Stimulated activated naive CD4-positive, alpha-beta T cell (primary cell): ENCODE results near the gene TSPAN14.
"Not testable (repeated sequence)": the region's sequence is repeated elsewhere in the genome, so short reads cannot be mapped to it uniquely, and the experiment has no call there.

Experiments
- DNase-seq, 6 experiments: peaks; one replicate each; lab custom pipeline; 2025; lab: John Stamatoyannopoulos, UW

Gene TSPAN14, protein sequence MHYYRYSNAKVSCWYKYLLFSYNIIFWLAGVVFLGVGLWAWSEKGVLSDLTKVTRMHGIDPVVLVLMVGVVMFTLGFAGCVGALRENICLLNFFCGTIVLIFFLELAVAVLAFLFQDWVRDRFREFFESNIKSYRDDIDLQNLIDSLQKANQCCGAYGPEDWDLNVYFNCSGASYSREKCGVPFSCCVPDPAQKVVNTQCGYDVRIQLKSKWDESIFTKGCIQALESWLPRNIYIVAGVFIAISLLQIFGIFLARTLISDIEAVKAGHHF

DNA sequence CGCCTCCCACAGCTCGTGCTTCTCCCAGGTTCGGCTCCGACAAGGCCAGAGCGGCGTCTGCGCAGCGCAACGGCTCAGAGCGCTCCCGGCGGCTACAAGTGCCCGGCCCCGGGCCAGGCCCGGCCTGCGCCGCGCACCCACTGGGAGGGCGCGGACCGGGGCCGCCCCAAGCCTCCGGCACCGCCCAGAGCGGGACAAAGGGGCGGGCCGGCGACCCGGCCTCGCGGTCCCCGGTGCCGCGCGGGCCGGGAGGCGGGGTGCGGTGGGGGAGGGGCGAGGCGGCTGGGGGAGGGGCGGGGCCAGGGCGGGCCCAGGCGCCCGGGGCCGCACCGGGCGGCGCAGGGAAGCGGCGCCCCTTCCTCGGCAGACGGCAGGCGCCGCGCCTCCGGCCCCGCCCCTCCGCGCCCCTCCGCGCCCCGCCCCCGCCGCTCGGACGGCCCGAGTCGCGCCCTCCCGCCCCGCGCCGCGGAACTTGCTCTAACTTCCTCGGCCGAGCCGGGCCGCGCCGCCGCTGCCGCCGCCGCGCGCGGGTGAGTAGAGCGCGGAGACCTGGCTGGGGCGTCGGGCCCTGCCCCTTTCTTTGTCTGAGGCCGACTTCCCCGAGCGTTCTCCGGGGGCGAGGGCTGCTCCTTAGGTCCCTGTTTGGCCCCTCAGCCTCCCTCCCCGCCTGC, at the start of gene TSPAN14:
Gene TSPAN14, plus strand, starts transcription at position 469 of the 671 bp plus-strand sequence. CDS start 34,924 bp downstream, outside the sequence.
- peak; percentile 43 to 74 (median 70) for DNase-seq

DNA sequence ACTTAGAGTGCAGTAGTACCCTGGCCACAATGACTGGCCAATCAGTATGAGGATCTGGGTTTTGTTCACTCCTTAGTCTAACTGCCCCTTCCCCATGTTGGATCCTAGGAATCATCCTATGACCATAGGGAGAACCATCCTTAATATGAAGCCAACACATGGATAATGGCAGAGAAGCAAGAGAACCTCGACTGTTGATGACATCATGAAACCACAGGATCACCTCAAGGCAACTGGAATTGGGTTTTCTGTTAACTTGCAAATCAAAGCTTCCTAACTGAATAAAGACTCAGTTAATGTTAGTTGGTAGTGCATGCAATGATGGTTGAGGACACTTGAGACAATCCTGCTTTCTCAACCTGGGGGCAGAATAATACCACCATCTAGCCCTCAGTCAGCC, 49.1 kb upstream of the TSPAN14 start:
- no peak for DNase-seq

DNA sequence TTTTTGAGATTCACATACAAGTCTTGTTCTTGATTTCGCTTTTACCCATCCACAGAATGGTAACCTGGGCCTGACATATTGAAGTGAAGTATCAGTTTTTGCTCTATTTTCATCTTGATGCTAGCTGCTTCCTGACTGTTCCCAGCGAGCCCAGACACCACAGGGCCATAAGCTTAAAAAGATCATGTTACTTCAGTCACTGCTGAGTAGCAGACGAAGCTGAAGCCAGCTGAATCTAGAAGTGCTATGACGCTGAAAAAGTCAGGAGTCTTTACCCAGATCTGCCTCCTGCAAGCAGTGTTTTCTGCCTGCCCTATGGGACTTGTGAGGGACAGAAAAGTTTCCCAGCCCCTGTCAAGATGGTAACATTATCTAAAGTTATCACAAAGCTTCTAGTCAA, 48.5 kb upstream of the TSPAN14 start:
- no peak for DNase-seq

DNA sequence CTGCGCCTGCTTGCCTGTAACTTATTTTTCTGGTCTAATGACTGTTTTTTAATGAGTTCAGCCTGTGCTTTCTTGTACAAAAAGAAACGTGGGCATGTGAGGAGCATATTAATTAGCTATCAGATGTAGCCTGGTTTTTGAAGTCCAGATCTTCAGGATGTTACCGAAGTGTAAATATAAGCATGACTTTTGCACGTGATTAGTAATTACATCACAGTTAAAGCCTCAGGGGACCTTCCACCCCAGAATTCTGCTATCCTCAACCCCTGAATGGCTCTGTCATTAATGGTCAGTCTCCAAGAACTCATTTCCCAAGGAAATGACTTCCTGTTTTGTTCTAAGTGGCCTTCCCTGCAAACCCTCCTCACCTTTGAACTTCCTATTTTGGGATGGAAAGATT, 47.9 kb upstream of the TSPAN14 start:
- DNase-seq = no peak

DNA sequence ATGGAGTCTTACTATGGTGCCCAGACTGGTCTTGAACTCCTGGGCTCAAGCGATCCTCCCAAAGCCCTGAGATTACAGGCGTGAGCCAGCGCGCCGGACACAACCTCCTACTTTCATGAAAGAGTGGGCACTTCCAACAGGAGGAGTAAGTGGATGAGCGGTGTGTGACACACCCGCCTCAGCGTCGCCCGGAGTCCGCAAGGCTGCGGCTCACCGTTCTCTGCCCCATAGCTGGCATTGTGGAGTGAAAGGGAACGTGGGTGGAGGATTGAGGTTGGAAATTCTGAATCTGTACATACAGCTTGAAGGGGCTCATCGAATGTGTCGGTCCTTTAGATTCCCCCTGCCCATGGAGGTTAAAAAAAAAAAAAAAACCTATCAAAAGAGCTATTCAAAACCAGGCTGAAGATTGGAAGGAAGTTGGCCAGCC, 46.3 kb upstream of the TSPAN14 start:
- peak in 1 of 6 experiments; percentile 32 for DNase-seq

DNA sequence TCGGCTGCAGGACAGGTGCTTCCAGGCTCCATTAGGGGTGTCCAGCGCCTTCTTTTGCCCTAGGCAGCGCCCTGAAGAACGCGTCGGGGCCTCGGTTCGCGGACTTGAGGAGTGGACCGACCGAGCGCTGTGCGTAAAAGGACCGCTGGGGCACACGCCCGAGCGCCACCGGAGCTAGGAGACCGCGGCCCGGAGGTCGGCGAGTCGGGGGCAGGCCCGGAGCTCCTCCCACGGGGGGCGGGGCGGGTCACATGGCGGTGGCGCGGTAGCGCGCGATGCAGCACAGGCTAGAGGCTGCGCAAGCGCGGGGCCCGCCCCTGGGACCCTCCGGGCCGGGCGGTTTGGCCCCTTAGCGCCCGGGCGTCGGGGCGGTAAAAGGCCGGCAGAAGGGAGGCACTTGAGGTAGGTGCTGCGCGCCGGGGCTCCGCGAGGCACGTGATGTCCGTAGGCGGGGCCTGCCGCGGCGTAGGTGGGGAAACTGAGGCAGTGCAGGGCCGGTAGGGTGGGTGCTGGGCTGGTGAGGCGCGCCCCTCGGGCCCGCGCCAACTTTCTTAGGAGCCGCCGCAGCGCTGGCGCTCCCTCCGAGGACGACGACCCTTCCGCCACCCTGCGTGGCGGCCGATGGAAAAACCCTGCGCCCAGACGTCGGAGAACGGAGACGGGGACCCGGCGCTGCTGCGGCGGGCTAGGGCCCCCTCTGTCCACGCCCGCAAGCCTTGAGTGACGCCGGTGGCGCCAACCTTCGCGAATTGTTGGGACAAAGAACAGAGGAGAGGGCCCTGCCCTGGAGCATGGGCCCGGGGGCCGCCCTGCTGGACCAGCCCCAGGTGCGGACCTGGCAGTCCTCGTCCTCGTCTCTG, 45.6 kb upstream of the TSPAN14 start, which contains the start of gene PRXL2A:
Gene PRXL2A, plus strand, starts transcription at position 310 of the 860 bp plus-strand sequence. CDS start 11,917 bp downstream, outside the sequence.
- DNase-seq = peak; percentile 54 to 78 (median 70)

DNA sequence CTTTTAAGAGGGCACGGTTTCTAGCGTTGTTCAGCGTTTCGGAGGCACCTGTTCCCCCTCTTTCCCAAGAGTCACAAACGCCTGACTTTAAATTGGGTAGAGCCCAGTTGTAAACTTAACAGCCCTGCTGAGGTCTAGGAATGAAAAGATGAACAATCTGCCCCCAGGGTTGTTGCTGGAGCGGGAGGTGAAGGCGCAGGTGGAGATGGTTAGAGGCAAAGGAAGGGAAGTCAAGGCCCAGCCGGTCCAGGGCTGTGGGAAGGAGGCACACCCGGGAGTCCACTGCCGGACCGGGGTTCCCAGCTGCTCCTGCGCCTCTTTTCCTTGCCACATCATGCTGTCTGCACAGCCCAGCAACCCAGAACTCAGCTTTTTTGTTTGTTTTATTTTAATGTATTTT, 45.0 kb upstream of the TSPAN14 start:
- no peak for DNase-seq

DNA sequence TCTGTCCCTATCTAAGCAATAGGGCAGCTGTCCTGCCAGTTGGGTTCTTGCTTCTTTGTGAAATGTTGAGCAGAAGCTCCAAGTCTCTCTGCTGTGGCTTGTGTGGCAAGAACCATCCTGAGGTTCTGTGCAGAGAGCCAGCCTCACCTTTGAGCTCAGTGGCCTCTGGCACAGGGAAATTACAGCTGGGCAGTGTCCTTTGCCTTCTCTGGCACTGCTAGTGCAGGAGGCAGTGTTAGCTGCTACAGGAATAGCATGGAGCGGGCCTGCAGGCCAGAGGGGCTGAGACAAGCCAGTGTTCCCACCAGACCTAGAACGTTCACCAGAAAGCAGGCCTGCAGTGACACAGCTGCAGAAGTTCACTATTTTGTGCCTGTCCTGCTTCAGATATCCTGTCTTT, 44.0 kb upstream of the TSPAN14 start:
- no peak for DNase-seq

DNA sequence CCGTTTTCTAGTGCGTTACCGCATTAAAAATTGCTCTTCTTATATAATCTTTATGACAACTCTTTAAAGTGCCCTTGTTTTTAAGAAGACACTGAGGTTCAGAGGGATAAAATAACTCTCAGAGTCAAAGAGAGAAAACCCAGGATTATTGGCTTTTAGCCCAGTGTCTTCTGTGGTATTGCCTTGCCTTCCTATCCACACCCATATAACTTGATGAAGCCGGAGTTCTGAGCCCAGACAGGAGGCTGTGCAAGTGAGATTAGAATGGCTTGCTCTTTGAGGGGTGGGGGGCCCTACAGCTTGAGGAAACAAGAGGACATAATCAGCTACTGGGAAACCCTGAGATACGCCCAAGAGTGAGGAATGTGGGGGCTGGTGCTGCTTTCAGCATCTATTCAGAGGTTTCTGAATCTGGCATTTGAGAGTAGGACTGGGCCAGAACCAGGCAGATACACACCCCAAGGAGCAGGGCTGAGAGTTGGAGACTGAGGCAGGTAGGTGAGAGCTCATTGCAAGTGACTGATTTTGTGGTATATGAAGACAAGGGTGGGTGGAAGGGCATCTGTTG, 43.4 kb upstream of the TSPAN14 start:
- no peak for DNase-seq

DNA sequence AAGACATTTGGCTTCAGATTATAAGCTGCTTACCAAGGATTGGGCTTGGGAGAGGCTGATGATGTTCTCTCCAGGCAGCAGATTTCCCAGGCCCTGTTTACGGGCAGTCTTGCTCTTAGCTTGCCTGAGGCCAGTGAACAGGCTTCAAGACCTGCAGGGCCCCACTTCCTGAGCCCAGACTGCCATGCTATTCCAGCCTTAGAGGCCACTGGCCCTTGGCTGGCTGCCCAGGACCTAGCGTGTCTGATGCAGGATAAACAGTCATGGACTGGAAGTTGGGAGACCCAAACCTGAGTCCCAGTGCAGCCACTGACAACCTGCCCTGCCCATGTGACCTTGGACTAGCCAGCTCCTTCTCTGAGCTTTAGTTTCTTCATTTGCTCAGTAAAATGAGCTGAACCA, 42.8 kb upstream of the TSPAN14 start:
- no peak for DNase-seq

DNA sequence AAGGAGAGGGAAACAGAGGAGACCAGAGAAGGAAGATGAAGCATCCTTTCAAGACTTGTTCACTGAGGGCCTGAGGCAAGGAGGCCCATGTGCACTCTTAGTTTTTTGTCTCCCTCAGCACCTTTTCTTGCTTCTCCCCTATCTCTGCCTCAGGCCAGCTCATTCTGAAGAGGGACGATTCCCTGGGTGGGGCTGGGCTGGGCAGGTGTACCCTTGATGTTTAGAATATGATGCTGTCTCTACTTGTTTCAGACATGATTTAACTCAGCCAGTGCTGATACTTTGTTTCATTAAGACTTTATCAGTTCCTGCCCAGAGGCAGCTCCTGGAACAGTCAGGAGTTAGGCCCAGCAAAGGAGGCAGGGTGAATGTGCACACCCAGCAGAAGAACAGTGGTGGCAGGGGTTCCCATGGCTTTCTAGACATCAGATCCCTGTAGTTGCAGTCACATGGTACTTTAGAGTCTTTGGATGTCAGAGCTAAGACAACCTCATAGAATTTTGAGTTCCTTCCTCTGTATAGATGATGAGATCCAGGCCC, 42.4 kb upstream of the TSPAN14 start:
- no peak for DNase-seq

DNA sequence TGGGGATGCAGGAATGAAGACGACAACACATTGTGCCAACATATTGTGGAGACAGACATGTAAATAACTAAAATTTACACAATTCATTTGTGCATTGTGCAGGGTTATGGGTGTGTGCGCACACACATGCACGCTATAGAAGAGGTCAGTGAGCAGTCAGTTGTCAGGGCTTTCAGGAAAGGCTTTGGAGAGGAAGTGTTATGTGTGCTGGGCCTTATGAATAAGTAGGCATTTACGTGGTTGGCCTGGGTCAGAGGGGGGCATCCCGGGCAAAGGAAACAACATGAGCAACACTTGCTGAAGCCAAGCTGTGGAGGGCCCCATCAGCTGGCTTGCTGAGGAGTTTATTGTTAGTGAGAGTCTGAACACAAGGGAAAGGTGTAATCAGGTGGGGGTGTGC, 41.6 kb upstream of the TSPAN14 start:
- no peak for DNase-seq

DNA sequence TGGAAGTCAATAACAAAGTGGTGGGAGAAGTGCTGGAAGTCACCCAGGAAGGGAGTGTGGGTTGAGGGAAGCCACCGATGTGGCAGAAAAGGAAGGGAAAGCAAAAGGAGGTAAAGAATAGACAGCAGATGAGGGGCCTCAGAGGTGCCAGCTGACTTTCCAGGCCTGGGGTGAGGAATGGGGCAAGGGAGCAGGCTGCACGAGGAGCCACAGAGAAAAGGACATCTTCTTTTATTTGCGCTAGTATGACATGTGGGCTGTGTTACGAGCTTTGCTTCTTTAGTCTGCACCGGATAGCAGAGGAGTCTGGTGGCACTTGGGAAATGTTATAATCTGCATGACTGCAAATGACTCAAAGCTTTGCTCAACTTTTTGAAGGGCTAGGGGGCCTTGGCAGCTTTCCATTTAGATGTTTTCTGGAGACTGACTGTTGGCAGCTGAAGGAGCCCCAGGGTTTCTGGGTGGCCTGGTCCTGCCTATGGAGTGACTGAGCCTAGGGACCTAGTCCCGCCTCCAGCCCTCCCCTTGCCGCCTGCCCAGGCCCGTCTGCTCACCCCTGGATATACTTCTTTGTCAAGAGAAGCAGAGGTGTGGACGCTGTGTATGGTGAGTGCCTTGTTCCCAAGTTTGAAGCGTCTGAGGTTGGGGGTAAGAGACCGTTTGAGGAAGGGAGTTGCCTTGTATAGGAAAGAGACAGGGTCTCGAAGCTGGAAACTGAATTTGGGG, 40.7 kb upstream of the TSPAN14 start:
- no peak for DNase-seq

DNA sequence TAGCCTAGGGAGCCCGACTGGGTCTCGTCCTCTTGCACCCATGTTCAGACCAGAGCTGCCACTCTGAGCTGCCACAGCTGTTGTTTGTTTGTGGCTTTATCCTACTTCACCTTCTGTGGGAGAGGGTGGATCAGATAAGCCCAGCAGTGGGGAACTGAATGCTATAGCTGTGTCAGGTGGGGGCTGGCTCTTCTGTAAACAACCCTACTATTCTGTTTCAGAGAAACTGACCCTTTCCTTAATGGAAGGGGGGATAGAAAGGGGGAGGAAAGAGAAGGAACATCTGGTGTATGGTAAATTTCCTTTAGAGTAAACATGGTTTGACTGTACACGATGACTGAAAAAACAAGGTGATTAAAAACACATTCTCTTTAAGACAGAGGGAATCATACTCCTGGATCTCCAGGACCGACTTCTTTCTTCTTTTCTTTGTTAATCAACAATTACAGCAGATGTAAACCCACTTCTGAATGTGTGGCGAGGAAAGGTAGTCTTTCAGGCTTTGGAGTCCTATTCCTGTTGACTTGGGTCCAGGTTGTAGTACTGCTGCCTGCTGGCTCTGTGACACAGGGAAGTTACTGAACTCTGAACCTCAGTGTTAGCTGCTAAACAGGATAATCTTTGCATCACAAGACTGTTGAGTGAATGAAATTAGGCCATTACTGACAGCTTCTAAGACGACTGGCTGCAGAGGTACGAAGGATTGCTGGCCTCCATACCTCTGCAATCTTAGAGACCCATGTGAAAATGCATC, 39.8 kb upstream of the TSPAN14 start:
- no peak for DNase-seq

DNA sequence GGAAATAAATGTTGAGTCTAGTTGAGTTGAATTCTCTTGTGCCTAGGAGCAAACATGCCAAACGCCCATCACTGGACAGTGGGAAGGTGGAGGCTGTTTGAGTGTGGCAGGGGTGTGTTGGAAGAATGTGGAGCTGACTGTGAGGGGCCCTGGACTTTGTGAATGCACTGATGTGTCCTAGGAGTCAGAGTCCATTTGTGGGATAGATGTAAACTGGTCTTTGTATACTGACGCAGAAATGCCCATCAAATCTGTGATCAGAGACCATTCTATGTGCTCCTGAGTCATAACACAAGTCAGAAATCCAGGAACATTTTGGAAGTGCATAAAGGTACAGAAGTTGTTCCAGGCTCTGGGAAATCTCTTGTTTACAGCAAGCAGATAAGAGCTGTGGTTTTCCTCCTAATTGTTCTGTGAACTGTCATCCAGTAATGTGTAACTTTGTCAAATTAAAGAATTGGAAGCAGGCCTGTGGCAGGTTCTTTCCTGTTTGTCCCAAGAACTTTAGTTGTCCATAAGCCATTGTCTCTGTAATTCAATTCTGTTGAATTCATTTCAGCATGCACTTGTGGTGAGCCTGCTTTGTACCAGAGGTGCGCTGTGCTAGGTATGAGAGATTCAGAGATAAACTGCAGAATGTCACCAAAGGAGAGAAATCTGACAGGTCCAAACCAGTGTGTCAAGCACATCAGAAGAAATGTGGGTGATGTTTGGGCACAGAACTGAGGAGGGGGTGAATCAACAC, 38.2 kb upstream of the TSPAN14 start:
- DNase-seq = no peak

DNA sequence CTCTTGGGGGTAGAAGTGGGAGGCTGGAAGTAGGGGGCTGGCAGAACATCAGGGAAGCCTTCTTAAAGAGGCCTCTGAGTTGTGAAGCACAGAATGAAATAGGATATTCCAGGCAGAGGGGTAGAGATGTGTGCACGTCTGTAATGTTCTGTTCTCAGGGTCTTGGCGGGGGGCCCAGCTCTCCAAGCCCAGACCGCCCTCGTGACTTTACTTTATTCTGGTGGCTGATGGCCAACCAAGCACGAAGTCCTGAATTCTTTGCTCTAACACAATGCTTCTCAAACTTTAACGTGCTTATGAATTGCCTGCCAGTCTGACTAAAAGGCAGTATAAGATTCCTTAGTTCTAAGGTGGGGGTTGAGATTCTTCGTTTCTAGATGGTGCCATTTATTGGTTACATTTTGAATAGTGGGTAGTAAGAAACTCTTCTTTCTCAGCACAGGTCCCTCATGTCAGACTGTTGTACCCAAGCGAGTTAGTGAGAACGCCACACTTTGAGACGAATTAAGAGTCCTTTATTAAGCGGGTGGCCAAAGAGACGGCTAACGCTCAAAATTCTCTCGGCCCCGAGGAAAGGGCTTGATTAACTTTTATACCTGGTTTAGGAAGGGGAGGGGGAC, 37.5 kb upstream of the TSPAN14 start:
- DNase-seq = no peak

DNA sequence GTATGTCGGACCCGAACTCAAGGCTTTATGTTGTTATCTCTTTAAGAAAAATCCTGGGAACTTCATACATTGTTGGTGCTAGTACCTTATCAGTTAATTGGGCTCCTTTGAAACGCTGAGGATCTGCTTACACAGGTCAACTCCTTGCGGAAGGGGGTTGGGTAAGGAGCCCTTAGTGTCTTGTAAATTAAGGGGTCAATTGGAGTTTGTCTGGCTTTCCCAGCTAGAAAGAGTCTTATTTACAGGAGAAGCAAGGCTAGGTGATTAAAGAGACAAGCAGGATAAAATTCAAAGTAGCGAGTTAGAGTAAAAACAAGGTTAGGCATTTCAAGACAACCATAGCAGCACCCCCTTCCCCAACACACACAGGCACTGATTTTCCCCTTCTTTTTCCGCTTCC, 36.9 kb upstream of the TSPAN14 start:
- DNase-seq = not testable (repeated sequence)

DNA sequence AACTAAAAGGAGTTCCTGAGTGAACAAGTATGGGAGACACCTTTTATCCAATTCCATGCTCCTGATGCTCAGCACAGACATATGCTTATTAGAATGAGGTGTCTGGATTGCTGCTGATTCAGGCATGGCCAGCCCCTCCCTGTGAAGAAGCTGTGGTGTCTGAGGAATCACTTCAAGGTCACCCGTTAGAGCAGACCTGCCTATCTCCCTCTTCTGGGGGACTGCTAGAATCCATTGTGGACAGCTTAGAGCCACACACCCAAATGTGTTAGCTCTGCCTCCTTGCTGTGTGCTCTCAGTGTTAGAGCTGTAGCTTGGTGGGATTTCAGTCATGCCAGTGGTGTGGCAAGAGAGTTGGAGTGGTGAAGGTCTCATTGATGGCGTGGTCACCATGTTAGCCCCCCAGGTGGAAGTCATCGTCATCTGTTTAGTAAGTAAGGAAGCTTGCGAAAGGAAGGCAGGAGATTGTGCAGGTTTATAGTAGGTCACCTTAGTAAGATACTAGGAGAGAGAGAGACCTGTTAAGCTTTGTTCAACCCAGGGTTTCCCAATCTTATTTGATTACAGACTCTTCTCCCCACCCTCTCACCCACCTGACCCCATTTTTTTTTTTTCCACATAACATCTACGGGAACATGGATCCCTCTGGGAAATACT, 32.9 kb upstream of the TSPAN14 start:
- DNase-seq = no peak
